Hematopoietic multipotent progenitor cell (in vitro differentiated cells): Measurements from ENCODE around the gene C1QA. TPM values are rescaled to one million over a fixed set of nuclear protein-coding genes. Genes with fewer than 3 reads are reported as not detected.
A peak's percentile ranks its signal among the peaks of the same experiment; 100 is the strongest.
"Not testable (repeated sequence)": the region's sequence is repeated elsewhere in the genome, so short reads cannot be mapped to it uniquely, and the experiment has no call there.

ENCODE experiments used
- DNase-seq, 3 donors: peaks; one replicate each; pipeline ENCODE4 v3.0.0-alpha.2; 2011 to 2015; ENCODE audit warnings: low read depth in 2 of 3, low spot score in 2 of 3
- small RNA-seq: library from RNA; depleted of rRNA; stranded (forward); fragments of <200 nt; gene quantifications from one replicate; pipeline ENCODE3, GENCODE V24; 2012
- total RNA-seq: library from RNA; depleted of rRNA; stranded (reverse); fragments of >200 nt; gene quantifications from one replicate; pipeline ENCODE4 v1.2.3, GENCODE V29; 2012

C1QA gene
- total RNA-seq, 1 donor = 0.27 TPM

DNA sequence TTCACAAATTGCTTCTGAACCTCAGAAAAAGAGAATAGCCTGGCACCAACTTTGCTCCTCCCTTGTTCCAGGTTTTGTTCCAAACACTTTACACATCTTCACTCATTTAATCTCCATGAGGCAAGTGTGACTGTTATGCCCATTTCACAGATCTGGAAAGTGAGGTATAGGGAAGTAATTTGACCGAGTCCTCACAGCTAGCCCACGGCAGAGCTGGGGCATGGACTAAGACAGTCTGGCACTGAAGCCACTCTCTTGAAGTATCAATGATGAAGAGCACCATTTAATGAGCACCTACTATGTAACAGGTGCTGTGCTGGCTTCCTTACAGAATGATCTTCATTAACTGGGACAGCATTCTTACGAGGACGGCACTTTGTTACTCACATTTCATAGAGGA is 35.6 kb downstream of the C1QA start:
- no peak for DNase-seq

DNA sequence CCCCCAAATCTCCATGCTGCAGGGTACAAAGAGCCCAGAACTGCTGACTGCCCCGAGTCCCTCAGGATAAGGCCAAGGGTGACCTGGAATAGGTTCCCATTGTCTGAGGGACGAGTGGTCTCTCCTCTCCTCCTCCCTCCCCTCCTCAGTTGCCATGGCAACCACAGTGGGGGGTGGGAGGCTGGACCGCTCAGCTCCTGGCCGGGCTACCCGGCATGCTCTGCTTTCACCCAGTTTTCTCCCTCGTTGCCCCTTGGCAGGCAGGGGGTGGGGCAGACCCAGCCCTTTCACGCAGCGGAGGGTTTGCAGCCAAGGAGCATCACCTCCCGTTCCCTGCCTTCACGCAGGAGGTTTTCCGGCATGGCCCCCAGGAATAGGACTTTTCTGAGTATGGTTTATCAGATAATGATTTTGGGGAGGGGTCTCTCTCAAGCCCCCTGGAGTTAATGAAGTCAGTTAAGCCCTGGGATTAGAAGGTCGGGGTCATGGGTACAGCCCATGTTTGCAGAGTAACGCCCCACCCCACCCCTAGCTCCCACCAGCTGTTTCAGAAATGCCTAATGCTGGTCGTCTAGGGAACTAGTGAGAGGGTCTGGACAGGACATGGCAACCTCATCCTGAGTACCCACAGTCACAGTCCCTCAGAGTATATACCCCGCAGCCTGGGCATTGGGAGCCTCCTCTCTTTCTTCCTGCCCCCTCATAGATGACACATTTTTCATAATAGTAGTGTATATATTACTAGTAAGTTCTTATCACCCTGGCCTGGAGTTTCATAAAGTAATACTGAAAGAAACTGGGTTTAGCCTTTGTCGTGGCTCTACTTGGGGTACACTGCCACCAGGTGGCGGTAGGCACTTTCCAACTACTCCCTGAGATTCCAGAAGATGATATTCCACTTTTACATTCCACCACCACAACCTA is 37.3 kb downstream of the C1QA start:
- peak in 1 of 3 donors; percentile 28 for DNase-seq

DNA sequence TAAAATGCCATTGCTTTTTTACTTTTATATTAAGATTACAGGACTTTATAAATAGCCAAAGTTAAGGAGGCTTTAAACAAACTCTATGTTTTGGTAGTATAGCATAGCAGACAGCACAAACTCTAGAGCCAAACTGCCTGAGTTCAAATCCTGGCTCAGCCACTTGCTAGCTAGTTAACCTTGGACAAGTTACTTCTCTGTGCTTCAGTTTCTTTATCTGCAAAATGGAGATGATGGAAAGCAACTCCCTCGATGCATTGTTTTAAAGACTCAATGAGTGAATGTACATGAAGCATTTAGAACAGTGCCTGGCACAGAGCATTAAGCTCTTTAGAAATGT is 38.0 kb downstream of the C1QA start:
- no peak for DNase-seq

DNA sequence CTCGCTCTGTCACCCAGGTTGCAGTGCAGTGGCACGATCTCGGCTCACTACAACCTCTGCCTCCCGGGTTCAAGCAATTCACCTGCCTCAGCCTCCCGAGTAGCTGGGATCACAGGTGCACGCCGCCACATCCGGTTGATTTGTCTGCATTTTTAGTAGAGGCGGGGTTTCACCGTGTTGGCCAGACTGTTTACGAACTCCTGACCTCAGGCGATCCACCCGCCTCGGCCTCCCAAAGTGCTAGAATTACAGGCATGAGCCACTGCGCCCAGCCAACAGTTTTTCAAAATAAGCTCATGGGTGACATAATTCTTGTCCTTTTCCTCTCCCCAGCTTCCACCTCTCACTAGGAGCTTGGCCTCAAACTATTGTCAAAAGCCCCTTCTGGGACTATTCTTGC is 39.7 kb downstream of the C1QA start:
- not testable (repeated sequence) for DNase-seq

DNA sequence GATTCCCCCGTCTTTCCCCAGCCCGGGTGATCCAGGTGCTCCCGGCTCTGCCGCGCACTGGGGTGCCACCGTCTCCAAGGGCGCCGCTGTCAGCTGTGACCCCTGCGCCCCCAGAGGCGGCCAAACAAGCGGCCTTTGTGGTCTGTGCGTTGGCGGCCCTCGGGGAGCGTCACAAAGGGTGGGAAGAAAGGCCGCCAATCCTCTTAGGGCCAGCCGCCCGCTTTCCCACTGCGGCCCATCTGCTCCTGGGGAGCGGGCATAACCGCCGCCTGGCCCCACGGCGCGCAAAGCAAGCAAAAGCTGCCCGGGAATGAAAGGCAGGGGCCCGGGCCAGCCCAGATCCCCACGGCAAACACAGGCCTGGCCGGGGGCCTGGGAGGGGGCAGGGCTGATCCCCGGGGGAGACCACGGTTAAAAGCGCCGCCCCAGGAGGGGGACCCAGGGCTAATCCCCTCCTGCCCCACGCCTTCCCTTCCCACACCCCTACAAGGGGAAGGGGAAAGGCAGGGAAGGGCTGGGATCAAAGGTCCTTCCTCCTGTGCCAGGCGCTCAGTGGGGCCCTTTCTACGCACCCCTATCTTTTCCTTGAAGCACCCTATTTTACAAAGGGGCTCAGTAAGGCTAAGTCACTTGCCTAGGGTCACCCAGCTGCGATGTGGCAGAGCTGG is 40.6 kb downstream of the C1QA start:
- no peak for DNase-seq

DNA sequence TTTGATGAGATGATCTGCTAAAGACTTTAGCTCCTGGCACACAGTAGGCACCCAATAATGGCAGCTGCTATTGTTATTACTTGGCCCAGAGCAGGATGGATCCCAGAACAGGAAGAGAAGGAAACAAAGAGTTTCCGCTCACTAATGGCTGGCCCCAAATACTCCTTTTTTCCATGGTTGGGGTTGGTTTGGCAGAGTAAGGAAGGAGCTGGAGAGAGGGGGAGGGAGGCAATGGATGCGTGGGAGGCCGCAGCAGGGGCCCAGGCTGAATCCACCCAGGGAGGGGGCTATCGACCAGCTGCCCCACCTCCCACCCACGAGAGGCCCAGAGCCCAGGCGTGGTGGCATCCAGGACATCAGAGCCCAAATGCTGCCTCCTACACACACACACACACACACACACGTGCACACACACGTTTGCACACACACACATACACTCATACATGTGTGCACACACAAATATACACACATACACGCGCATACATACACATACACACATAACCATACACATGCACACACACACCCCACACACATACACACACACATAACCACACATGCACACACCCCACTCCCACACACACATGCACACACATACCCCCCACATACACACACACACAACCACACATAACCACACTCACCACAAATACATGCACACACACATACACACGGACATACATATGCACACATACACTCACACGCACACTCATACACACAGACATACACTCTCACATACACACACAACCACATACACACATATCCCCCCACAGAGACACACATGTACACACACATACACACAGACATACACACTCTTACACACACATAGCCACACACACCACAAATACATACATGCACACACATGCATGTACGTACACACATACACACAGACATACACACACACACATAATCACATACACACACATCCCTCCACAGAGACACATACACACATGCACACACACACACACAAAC is 41.8 kb downstream of the C1QA start:
- DNase-seq = no peak

DNA sequence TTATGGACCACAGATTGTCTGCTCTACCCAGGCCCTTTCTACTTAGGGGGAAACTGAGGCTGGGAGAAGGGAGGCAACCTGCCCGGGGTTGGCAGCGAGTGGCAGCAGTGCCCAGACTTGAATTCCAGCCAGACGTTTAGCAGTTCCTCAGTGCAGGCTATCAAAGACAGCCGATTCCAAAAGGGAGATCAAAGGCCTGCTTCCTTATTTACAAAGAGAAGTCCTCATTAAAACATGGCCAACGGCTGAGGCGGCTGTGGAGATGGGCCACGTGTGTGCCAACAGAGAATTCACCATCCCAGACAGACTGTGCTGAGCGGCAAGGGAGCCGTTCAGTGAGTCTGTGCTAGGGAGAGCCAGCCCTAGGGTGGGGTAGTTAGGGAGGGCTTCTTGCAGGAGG is 44.3 kb downstream of the C1QA start:
- DNase-seq = no peak

DNA sequence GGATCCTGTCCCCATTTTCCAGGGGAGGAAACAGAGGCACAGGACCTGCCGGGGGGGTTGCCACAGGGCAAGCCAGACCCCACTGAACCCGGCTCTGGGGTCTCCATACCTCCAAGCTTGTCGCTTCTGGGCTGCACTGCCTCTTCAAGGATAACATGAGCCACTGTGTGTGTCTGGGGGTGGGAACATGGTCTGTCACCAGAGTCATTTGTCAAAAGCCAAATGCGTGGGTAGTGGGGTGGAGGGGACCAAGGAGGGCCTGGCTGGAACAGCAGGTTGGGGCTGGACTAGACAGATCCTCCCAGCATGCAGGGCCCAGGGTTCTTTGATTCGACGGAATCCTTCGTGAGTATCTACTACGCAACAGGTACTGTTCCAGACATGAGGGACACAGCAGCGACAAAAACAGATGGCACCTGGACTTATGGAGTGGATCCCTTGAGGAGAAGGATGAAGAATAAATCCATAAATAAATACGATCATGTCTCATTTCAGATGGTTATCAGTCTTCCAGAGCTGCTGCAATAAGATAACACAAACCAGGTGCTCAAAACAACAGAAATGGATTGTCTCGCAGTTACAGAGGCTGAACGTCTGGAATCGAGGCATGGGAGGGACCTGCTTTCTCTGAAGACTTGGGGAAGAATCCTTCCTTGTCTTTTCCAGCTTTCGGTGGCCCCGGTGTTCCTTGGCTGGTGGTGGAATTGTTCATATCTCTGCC is 45.3 kb downstream of the C1QA start:
- no peak for DNase-seq

DNA sequence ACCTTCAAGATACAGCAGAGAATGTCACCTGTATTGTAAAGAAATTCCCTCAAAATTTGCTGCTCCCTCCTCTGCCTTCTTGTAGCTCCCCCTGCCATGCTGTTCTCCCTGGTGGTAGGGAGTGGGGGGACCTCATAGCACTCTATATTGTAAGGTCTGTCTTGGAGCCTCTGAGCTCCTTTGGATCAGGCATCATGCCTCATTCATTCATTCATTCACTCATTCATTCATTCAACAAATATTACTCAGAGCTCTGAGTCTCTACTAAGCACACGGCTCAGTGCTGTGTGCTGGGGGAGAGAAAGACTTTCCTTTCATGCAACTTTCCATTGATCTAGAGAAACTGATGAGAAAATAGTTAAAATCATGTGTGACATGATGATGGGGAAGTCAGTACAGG is 47.1 kb downstream of the C1QA start:
- no peak for DNase-seq

DNA sequence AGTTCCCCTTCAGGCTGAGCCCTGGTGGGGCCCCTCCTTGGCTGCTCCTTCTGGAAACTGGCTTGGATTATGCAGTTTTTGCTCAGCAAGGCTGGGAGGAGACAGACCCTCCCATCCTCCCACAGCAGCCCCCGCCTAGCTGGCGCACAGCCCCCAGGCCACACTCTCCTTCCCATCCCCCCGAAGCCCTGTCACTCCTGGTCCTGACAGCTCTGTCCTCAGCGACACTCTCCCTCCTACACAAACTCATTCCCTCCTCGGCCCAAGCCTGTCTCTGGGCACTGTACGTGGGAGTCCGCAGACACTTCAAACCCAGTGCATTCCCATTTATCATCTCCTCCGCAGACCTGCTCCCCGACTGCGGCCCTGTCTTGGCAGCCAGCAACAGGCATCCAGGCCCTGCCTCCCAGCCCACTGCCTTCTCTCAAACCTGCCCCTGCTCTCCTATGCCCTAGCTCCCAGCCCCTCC is 49.2 kb downstream of the C1QA start:
- no peak for DNase-seq

DNA sequence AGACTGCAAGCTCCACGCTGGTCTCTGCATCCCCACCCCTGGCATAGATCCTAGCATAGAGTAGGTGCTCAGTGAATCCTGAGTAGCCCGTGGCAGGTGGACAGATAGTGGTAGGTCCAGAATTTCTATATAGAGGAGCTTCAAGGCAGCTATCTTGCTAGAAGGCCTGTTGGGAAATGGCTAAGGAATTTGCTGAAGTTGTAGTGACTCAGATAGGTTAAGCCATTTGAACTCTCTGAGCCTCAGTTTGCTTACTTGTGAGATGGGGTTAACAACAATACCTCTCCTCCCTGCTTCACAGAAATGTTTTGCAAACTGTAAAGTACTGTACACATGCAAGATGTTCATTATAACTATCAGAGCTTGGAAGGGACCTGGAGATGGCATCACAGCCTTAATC is 50.8 kb downstream of the C1QA start:
- DNase-seq = no peak

DNA sequence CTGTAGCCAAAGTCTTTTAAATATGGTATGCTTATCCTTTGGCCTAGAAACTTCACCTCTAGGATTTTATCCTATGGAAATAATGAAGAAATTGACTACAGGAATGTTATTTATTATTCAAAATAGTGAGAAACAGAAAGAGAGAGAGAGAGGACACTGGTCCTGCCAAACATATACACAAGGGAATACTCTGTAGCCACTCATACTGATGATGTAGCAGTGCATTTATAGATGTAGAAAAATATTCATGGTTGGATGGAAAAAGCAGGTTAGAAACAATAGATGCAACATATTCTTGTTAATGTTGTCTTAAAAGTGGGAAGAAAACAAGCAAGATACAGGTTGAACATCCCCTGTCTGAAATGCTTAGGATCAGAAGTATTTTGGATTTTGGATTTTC is 52.0 kb downstream of the C1QA start:
- DNase-seq = no peak

Small RNA genes lying within 50 kb of the gene (small RNA-seq; reads per million reads assigned to genes)
- gene MIR6127 = not detected

Other genes starting within 250 kb of the C1QA start
- gene ZBTB40, start 184.8 kb upstream of the C1QA start, total RNA-seq = 18.3 TPM
- gene EPHA8, start 73.1 kb upstream of the C1QA start, total RNA-seq = not detected
- gene C1QC, start 7.0 kb downstream of the C1QA start, total RNA-seq = under 0.01 TPM
- gene C1QB, start 16.6 kb downstream of the C1QA start, total RNA-seq = 0.27 TPM
- under 0.01 TPM for gene EPHB2, start 74.2 kb downstream of the C1QA start, total RNA-seq